ENCODE measurements around the gene RAD18. TPM values are rescaled to one million over a fixed set of nuclear protein-coding genes. Genes with fewer than 3 reads are reported as not detected.

Gene RAD18
- total RNA-seq, 3 donors from 2014 or later = 10.2 to 16.1 (median 12.5) TPM

- Histone ChIP-seq H3K4me3 (no peak overlapping the region), H3K9me3 (no peaks in the 10 kb centered on the region), H3K36me3 (ENCODE audit: low read depth) (no peaks in the 10 kb centered on the region), H3K4me1 (ENCODE audit: low read depth) (no peaks in the 10 kb centered on the region)
- DNase-seq = no peak
- intact Hi-C loops (cut with DNase I, micrococcal nuclease) = loop anchor here (5.0 kb wide), 2 partner anchors 82 to 317 kb away; no protein-coding TSS in a partner anchor
- no peak for TF ChIP-seq CTCF (IDR thresholded peaks at IDR 0.05)
- no peak for ATAC-seq
Observed at GRCh38 chr3:8985411-8985831, 22.1 kb upstream of the RAD18 start.

GRCh38 chr3:8984526-8984925 is 21.3 kb upstream of the RAD18 start:
- no peak for TF ChIP-seq CTCF (IDR thresholded peaks at IDR 0.05)
- ATAC-seq (no peak), DNase-seq (no peak)
- no peaks in the 10 kb centered on the region for H3K36me3 ChIP-seq (ENCODE audit: low read depth)
- H3K4me1 ChIP-seq (ENCODE audit: low read depth) = no peaks in the 10 kb centered on the region
- no peak overlapping the region for H3K4me3 ChIP-seq
- H3K9me3 ChIP-seq = no peaks in the 10 kb centered on the region
- intact Hi-C loops (cut with DNase I, micrococcal nuclease) = no loop called here

GRCh38 chr3:8984081-8984480 is 20.8 kb upstream of the RAD18 start:
- Histone ChIP-seq H3K9me3 (peaks cover 3% of the 10 kb centered on the region), H3K36me3 (ENCODE audit: low read depth) (no peaks in the 10 kb centered on the region), H3K4me3 (no peak overlapping the region), H3K4me1 (ENCODE audit: low read depth) (no peaks in the 10 kb centered on the region)
- DNase-seq (no peak), ATAC-seq (no peak)
- no peak for TF ChIP-seq CTCF (IDR thresholded peaks at IDR 0.05)
- intact Hi-C loops (cut with DNase I, micrococcal nuclease) = no loop called here

GRCh38 chr3:8983591-8983990 is 20.3 kb upstream of the RAD18 start:
- intact Hi-C loops (cut with DNase I, micrococcal nuclease) = no loop called here

GRCh38 chr3:8983026-8983425 is 19.8 kb upstream of the RAD18 start:
- Histone ChIP-seq H3K4me1 (ENCODE audit: low read depth) (no peaks in the 10 kb centered on the region), H3K4me3 (no peak overlapping the region), H3K36me3 (ENCODE audit: low read depth) (no peaks in the 10 kb centered on the region), H3K9me3 (peaks cover 4% of the 10 kb centered on the region)
- DNase-seq (no peak), ATAC-seq (no peak)
- intact Hi-C loops (cut with DNase I, micrococcal nuclease) = no loop called here
- TF ChIP-seq CTCF (IDR thresholded peaks at IDR 0.05) = no peak

More at GRCh38 chr3:8983591-8983990, 20.3 kb upstream of the RAD18 start:
- TF ChIP-seq CTCF (IDR thresholded peaks at IDR 0.05) = no peak
- no peaks in the 10 kb centered on the region for H3K4me1 ChIP-seq (ENCODE audit: low read depth)
- peaks cover 4% of the 10 kb centered on the region for H3K9me3 ChIP-seq
- no peak overlapping the region for H3K4me3 ChIP-seq
- no peaks in the 10 kb centered on the region for H3K36me3 ChIP-seq (ENCODE audit: low read depth)
- DNase-seq = no peak
- ATAC-seq = peak; percentile 77

- DNase-seq (no peak), ATAC-seq (no peak)
- intact Hi-C loops (cut with DNase I, micrococcal nuclease) = no loop called here
- Histone ChIP-seq H3K4me3 (no peak overlapping the region), H3K36me3 (ENCODE audit: low read depth) (no peaks in the 10 kb centered on the region), H3K4me1 (ENCODE audit: low read depth) (no peaks in the 10 kb centered on the region), H3K9me3 (peaks cover 4% of the 10 kb centered on the region)
- no peak for TF ChIP-seq CTCF (IDR thresholded peaks at IDR 0.05)
Observed at GRCh38 chr3:8982509-8982908, 19.2 kb upstream of the RAD18 start.

All from mucosa of descending colon (tissue), 3 donors.